ENCODE data around the gene CENPX.

Gene CENPX

DNA sequence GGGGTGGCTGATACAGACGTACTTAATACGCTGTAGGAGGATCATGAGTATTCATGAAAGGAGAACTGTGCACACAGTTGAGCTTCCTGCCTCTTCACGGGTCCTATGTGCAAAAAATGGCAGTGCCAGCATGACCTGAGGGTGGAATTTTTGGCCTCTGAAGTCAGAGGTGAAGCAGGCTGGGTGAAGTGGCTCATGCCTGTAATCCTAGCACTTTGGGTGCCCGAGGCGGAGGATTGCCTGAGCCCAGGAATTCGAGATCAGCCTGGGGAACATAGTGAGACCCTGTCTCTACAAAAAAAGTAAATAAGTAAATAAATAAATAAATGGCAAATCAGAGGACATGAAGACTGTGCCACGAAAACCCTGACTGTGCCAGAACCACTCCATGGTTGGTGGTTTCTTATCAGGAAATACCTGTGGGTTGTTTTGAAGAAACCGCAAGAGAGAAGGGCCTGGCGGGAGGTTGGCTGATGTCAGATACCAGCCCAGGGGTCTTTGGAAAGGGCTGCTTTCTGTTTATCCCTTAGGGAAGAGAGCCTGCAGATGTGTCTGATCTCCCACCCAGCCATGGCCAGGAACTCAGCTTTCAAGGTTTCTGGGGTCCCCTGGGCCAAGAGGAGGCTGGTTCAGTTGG, 41.9 kb downstream of the CENPX start:
- in situ Hi-C loops (cut with MboI; ENCODE audit: low pct_unique_long_range_greater_than_20kb, low sequenced_read_pairs, unreplicated experiment), result no loop called here
- DNase-seq (ENCODE audit: low spot score), result no peak
- no peak for TF ChIP-seq CTCF (IDR thresholded peaks at IDR 0.05; ENCODE audit: extremely low read depth, insufficient read depth, missing control alignments)

DNA sequence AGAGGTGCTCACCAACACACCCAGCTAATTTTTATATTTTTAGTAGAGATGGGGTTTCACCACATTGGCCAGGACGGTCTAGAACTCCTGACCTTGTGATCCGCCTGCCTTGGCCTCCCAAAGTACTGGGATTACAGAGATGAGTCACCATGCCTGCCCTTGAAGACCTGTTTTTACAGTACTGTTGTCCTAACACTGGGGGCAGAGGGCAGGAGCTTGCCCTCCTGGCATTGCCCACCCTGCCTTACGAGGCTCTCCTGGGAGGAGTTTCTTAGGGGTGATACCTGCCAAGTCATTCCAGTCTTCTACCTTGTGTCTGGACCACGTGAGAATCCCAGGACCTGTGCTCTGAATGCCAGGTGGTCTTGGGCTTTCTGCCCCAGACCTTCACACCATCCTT, 42.6 kb downstream of the CENPX start:
- in situ Hi-C loops (cut with MboI; ENCODE audit: low pct_unique_long_range_greater_than_20kb, low sequenced_read_pairs, unreplicated experiment), result no loop called here
- DNase-seq (ENCODE audit: low spot score), result no peak
- TF ChIP-seq CTCF (IDR thresholded peaks at IDR 0.05; ENCODE audit: extremely low read depth, insufficient read depth, missing control alignments), result no peak

GRCh38 chr17:81978524-81979298, 44.0 kb downstream of the CENPX start:
- TF ChIP-seq CTCF (IDR thresholded peaks at IDR 0.05; ENCODE audit: extremely low read depth, insufficient read depth, missing control alignments), result no peak
- no peak for DNase-seq (ENCODE audit: low spot score)
- in situ Hi-C loops (cut with MboI; ENCODE audit: low pct_unique_long_range_greater_than_20kb, low sequenced_read_pairs, unreplicated experiment), result no loop called here

DNA sequence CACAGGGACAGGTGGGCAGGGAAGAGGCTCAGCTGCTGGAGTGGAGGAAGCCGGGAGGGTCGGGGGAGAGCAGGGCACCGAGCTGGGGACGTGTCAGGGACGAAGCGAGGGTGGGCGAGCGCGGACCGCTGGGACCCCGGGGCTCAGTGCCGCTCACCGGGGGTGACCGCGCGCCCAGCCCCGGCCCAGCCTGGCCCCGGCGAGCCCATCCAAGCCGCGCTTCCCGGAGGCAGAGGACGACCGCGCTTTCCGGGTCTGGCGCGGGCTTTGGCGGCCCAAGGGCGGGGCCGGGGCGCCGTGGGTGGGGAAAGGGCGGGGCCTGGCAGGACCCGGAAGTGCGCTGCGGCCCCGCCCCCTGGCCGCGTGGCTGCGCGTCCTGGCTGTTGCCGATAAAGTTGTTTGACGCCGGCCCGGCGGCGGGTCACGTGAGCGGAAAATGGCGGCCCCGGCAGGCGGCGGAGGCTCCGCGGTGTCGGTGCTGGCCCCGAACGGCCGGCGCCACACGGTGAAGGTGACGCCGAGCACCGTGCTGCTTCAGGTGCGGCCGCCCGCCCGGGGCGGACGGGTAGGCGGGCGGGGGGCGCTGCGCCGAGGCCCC, 45.4 kb downstream of the CENPX start, which contains the start of gene ASPSCR1:
Gene ASPSCR1, plus strand, starts transcription at position 419 of the 598 bp plus-strand sequence. Its CDS starts 18 bp downstream, at position 437.
- DNase-seq (ENCODE audit: low spot score), result peak; percentile 97
- in situ Hi-C loops (cut with MboI; ENCODE audit: low pct_unique_long_range_greater_than_20kb, low sequenced_read_pairs, unreplicated experiment), result no loop called here
- no peak for TF ChIP-seq CTCF (IDR thresholded peaks at IDR 0.05; ENCODE audit: extremely low read depth, insufficient read depth, missing control alignments)

GRCh38 chr17:81976332-81977210, 46.1 kb downstream of the CENPX start:
- no peak for DNase-seq (ENCODE audit: low spot score)
- in situ Hi-C loops (cut with MboI; ENCODE audit: low pct_unique_long_range_greater_than_20kb, low sequenced_read_pairs, unreplicated experiment), result no loop called here
- no peak for TF ChIP-seq CTCF (IDR thresholded peaks at IDR 0.05; ENCODE audit: extremely low read depth, insufficient read depth, missing control alignments)

DNA sequence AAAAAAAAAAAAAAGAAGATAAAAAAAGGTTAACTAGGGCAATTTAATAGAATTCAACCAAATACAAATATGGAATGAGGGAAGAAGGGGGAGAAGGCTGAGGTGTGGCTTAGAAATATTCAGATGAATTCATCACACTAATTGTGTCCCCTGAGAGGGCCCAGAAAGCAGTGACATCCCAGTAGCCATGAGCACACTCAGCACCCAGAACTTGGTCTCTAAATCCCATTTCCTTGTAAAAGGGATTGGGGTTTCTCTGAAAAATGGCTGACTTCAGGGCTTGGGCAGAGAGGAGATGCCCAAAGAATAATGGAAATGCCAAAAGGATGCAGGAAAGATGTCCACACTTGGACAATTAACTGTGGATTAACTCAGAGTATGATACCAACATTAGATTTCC, 49.2 kb downstream of the CENPX start:
- in situ Hi-C loops (cut with MboI; ENCODE audit: low pct_unique_long_range_greater_than_20kb, low sequenced_read_pairs, unreplicated experiment), result no loop called here
- DNase-seq (ENCODE audit: low spot score), result no peak
- no peak for TF ChIP-seq CTCF (IDR thresholded peaks at IDR 0.05; ENCODE audit: extremely low read depth, insufficient read depth, missing control alignments)
